Measurements from ENCODE around the gene CSRP2. TPM values are rescaled to one million over a fixed set of nuclear protein-coding genes. Genes with fewer than 3 reads are reported as not detected.

CSRP2 gene
- total and polyA plus RNA-seq, 2 experiments from 2014 or later = 257 to 558 TPM

DNA sequence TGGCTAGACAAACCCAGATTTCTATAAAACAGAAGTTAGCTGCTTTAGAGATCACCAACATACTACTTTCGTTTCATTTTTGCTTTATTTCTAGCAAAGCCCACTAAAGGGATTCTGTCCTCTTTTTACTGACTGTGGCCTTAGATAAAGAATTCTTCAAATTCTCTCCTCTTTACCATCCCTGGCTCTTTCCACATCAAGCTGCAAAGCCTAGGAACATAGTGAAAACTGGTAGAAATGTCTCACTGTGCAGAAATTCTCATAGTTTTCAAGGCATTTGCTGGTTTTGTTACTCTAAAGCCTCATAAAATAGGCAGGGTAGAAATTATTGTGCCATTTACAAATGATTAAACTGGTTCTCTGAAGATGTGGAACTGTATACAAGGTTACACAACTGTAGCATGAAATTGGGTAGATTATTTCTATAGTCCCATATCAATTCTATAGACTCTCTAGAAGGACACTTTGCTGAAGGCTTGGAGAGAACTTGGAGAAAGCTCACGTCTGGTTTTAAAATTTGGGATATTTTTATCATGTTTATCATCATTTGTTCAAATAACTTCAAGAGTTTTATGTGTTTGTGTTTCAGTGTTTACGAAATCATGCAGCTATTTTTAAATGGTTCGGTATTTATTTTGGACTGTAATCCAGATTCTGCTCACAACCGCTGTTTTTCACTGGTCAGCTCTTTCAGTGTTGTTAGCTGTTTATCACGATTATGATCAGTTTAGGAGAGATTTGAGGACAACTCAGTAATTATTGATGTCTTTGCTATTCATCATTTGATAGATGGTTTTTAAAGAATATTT lies 36.7 kb upstream of the CSRP2 start:
- Histone ChIP-seq H3K27me3 (no peaks in the 10 kb centered on the region), H3K4me3 (no peak overlapping the region), H3K36me3 (no peaks in the 10 kb centered on the region), H3K4me1 (ENCODE audit: low read depth) (peaks cover 6% of the 10 kb centered on the region), H3K9me3 (ENCODE audit: low read depth) (no peaks in the 10 kb centered on the region), H3K27ac (no peak overlapping the region)
- peak in 1 of 2 donors; percentile 30 for DNase-seq (ENCODE audit: low read depth in 1 of 2, low spot score in 1 of 2)
- TF ChIP-seq, protein P1, sequence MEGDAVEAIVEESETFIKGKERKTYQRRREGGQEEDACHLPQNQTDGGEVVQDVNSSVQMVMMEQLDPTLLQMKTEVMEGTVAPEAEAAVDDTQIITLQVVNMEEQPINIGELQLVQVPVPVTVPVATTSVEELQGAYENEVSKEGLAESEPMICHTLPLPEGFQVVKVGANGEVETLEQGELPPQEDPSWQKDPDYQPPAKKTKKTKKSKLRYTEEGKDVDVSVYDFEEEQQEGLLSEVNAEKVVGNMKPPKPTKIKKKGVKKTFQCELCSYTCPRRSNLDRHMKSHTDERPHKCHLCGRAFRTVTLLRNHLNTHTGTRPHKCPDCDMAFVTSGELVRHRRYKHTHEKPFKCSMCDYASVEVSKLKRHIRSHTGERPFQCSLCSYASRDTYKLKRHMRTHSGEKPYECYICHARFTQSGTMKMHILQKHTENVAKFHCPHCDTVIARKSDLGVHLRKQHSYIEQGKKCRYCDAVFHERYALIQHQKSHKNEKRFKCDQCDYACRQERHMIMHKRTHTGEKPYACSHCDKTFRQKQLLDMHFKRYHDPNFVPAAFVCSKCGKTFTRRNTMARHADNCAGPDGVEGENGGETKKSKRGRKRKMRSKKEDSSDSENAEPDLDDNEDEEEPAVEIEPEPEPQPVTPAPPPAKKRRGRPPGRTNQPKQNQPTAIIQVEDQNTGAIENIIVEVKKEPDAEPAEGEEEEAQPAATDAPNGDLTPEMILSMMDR (IDR thresholded peaks at IDR 0.05; ENCODE audit: low read depth, low read length) = no peak

DNA sequence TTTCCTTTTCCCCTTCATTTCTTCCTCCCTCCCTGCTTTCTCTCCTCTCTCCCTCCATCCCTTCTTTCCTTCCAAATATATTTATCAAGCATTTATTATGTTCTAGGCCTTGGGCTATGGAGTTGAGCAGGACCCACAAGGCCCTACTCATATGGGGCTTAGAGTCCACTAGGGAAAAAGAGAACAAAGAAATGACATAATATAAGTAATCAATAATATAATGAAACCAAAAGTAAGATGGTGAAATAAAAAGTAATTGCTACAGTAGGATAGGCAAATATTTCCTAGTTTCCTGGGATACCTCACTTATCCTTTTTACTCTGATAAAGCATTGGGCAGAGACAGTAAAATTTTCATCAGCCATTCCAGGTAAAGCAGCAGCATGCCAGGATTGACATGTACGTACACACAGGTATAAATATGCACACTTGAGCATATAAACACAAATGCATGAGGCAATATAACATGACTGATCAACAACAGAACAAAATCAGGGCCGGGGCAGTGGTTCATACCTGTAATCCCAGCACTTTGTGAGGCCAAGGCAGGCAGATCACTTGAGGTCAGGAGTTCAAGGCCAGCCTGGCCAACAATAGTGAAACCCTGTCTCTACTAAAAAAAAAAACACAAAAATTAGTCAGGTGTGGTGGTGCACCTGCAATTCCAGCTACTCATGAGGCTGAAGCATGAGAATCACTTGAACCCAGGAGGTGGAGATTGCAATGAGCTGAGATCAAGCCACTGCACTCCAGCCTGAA lies 35.5 kb upstream of the CSRP2 start:
- no peak overlapping the region for H3K4me3 ChIP-seq
- peaks cover 12% of the 10 kb centered on the region for H3K4me1 ChIP-seq (ENCODE audit: low read depth)
- H3K36me3 ChIP-seq = no peaks in the 10 kb centered on the region
- TF ChIP-seq, protein P1 (IDR thresholded peaks at IDR 0.05; ENCODE audit: low read depth, low read length) = no peak
- no peaks in the 10 kb centered on the region for H3K9me3 ChIP-seq (ENCODE audit: low read depth)
- no peak for DNase-seq (ENCODE audit: low read depth in 1 of 2, low spot score in 1 of 2)
- H3K27ac ChIP-seq = no peak overlapping the region
- no peaks in the 10 kb centered on the region for H3K27me3 ChIP-seq

DNA sequence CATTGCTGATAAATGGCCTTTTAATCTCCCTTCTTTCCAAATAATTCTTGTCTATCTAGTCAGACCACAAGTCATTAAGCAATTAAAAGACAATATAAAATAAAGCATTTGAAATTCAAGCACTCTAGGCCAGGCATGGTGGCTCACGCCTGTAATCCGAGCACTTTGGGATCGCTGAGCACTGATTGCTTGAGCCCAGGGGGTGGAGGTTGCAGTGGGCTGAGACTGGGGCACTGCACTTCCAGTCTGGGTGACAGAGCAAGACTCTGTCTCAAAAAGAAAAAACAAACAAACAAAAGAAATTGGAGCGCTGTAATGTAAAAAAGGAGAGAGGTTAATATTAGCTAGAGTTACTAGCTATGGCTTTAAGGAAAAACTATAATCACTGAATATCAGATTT lies 30.5 kb upstream of the CSRP2 start:
- H3K4me1 ChIP-seq (ENCODE audit: low read depth) = peaks cover 9% of the 10 kb centered on the region
- TF ChIP-seq, protein P1 (IDR thresholded peaks at IDR 0.05; ENCODE audit: low read depth, low read length) = no peak
- no peaks in the 10 kb centered on the region for H3K36me3 ChIP-seq
- no peaks in the 10 kb centered on the region for H3K9me3 ChIP-seq (ENCODE audit: low read depth)
- H3K27ac ChIP-seq = no peak overlapping the region
- H3K4me3 ChIP-seq = no peak overlapping the region
- no peaks in the 10 kb centered on the region for H3K27me3 ChIP-seq
- no peak for DNase-seq (ENCODE audit: low read depth in 1 of 2, low spot score in 1 of 2)

DNA sequence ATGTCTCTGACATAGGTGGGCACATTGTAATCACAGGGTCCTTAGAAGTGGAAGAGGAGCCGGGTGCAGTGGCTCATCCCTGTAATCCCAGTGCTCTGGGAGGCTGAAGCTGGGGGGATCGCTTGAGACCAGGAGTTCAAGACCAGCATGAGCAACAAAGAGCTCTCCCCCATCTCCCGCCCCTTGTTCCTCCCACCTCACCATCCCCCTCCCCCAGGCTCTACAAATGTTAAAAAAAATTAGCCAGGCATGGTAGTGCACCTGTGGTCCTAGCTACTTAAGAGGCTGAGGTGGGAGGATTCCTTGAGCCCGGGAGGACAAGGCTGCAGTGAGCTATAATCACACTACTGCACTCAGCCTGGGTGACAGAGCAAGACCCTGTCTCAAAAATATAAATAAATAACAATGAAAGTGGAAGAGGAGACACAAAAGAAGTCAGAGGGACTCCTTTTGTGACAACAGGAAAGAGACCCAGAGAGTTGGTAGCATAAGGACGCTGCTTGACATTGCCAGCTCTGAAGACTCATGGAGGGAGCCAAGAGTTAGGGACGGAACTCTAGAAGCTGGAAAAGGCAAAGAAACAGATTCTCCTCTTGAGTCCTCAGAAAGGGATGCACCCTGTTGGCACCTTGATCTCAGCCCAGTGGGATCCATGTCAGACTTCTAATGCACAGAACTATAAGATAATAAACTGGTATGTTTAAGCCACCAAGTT lies 29.6 kb upstream of the CSRP2 start:
- Histone ChIP-seq H3K27me3 (no peaks in the 10 kb centered on the region), H3K4me3 (no peak overlapping the region), H3K36me3 (no peaks in the 10 kb centered on the region), H3K4me1 (ENCODE audit: low read depth) (peaks cover 9% of the 10 kb centered on the region), H3K9me3 (ENCODE audit: low read depth) (no peaks in the 10 kb centered on the region), H3K27ac (no peak overlapping the region)
- TF ChIP-seq, protein P1 (IDR thresholded peaks at IDR 0.05; ENCODE audit: low read depth, low read length) = no peak
- DNase-seq (ENCODE audit: low read depth in 1 of 2, low spot score in 1 of 2) = no peak

DNA sequence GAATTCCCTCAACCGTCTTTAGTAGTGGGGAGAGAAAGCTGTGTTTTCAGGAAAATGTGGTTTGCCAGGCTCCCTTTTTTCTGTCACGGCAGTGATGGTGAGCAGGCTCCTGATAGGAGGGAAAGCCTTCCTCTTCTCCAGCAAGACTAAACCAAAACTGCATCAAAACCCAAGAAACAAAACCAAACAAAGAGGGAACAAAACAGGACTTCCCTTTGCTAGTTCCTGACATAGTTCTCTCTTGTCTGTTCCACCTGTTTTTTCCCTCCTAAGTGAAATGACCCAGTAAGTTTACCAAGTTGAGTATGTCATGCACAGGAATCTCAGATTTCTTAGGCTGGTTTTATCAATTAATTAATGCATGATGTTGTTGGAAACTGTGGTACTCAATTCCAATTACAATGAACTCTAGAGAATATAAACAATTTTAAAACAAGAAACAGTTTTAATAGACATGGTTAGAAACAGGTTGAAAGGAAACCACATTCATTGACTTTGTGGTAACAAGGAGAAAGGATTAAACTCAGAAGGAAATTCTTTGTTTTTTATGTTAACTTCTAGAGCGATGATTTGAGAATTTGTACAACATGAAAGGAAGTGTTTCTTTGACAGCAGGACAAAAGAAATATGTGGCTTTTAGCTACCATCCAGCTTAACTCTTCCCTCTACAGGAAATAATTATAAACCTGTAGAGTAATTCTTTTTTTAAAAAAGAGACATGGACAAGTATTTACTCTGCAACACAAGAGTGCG lies 23.0 kb upstream of the CSRP2 start:
- Histone ChIP-seq H3K27me3 (no peaks in the 10 kb centered on the region), H3K4me3 (no peak overlapping the region), H3K27ac (no peak overlapping the region), H3K9me3 (ENCODE audit: low read depth) (no peaks in the 10 kb centered on the region), H3K4me1 (ENCODE audit: low read depth) (no peaks in the 10 kb centered on the region), H3K36me3 (no peaks in the 10 kb centered on the region)
- DNase-seq (ENCODE audit: low read depth in 1 of 2, low spot score in 1 of 2) = no peak
- TF ChIP-seq, protein P1 (IDR thresholded peaks at IDR 0.05; ENCODE audit: low read depth, low read length) = no peak

All from cardiac muscle cell (in vitro differentiated cells and primary cell).